HG02642 (cell line): ENCODE results near the gene TGFBRAP1.
"Not testable (repeated sequence)": the region's sequence is repeated elsewhere in the genome, so short reads cannot be mapped to it uniquely, and the experiment has no call there.

Experiments
- ATAC-seq: cut with Tn5 transposase; IDR thresholded peaks from one replicate; pipeline ENCODE4 v1.9.1; 2021; ENCODE audit warnings: mild to moderate bottlenecking; ENCODE audit not compliant: unreplicated experiment, poor library complexity

TGFBRAP1 gene

GRCh38 chr2:105280281-105280680, 49.3 kb downstream of the TGFBRAP1 start:
- ATAC-seq = no peak

- ATAC-seq = no peak
Observed at GRCh38 chr2:105279126-105279525, 50.4 kb downstream of the TGFBRAP1 start.

GRCh38 chr2:105278654-105279053, 50.9 kb downstream of the TGFBRAP1 start:
- ATAC-seq = no peak

GRCh38 chr2:105274046-105274445, 55.5 kb downstream of the TGFBRAP1 start:
- ATAC-seq = no peak

GRCh38 chr2:105272176-105272575, 57.4 kb downstream of the TGFBRAP1 start:
- no peak for ATAC-seq

GRCh38 chr2:105271393-105272045, 58.0 kb downstream of the TGFBRAP1 start:
- ATAC-seq = no peak

GRCh38 chr2:105269426-105269825, 60.1 kb downstream of the TGFBRAP1 start:
- ATAC-seq = no peak

- ATAC-seq = no peak
Observed at GRCh38 chr2:105262651-105263091, 66.9 kb downstream of the TGFBRAP1 start.

GRCh38 chr2:105261061-105261460, 68.5 kb downstream of the TGFBRAP1 start:
- no peak for ATAC-seq

GRCh38 chr2:105258835-105259350, 70.6 kb downstream of the TGFBRAP1 start:
- ATAC-seq = no peak

GRCh38 chr2:105257981-105258380, 71.6 kb downstream of the TGFBRAP1 start:
- ATAC-seq = no peak

GRCh38 chr2:105256431-105257047, 73.0 kb downstream of the TGFBRAP1 start:
- ATAC-seq = no peak

- no peak for ATAC-seq
Observed at GRCh38 chr2:105255979-105256378, 73.6 kb downstream of the TGFBRAP1 start.

- no peak for ATAC-seq
Observed at GRCh38 chr2:105254531-105255210, 74.9 kb downstream of the TGFBRAP1 start.

GRCh38 chr2:105252271-105252670, 77.3 kb downstream of the TGFBRAP1 start:
- ATAC-seq = no peak

GRCh38 chr2:105251016-105251648, 78.4 kb downstream of the TGFBRAP1 start:
- not testable (repeated sequence) for ATAC-seq

GRCh38 chr2:105249891-105250290, 79.6 kb downstream of the TGFBRAP1 start:
- no peak for ATAC-seq

GRCh38 chr2:105249181-105249580, 80.4 kb downstream of the TGFBRAP1 start:
- no peak for ATAC-seq

GRCh38 chr2:105248316-105249070, 81.0 kb downstream of the TGFBRAP1 start:
- ATAC-seq = no peak

GRCh38 chr2:105244451-105244850, 85.1 kb downstream of the TGFBRAP1 start:
- no peak for ATAC-seq
